GM18951 (cell line): ENCODE measurements around the gene JAKMIP1.

ENCODE experiments used
- POLR2A ChIP-seq: IDR thresholded peaks from 4 replicates; pipeline ENCODE4 v1.6.1; 2011; ENCODE audit warnings: mild to moderate bottlenecking; ENCODE audit not compliant: insufficient read length, insufficient read depth; ENCODE audit errors: extremely low read depth
- in situ Hi-C: fragments of 300-500 bp; cut with MboI; formaldehyde crosslinking; loops from one replicate; pipeline ENCODE4 v1.12.0; 2022; ENCODE audit warnings: low sequenced_read_pairs, mixed read lengths, inconsistent platforms; ENCODE audit not compliant: unreplicated experiment

JAKMIP1 gene

GRCh38 chr4:6204098-6204497, 3.7 kb upstream of the JAKMIP1 start:
- in situ Hi-C loops: no loop called here
- no peak for TF ChIP-seq POLR2A

GRCh38 chr4:6201580-6202091, 1.3 kb upstream of the JAKMIP1 start:
- TF ChIP-seq POLR2A: no peak
- in situ Hi-C loops: no loop called here

GRCh38 chr4:6200922-6201362, 593 bp upstream of the JAKMIP1 start:
- in situ Hi-C loops: no loop called here
- TF ChIP-seq POLR2A: no peak

- no peak for TF ChIP-seq POLR2A
- in situ Hi-C loops: no loop called here
Observed at GRCh38 chr4:6199422-6199921, 877 bp downstream of the JAKMIP1 start.

GRCh38 chr4:6198768-6199421, 1.5 kb downstream of the JAKMIP1 start:
- TF ChIP-seq POLR2A: no peak
- in situ Hi-C loops: no loop called here

GRCh38 chr4:6198278-6198677, 2.1 kb downstream of the JAKMIP1 start:
- in situ Hi-C loops: no loop called here
- no peak for TF ChIP-seq POLR2A

GRCh38 chr4:6197433-6198174, 2.7 kb downstream of the JAKMIP1 start:
- in situ Hi-C loops: no loop called here
- no peak for TF ChIP-seq POLR2A

- in situ Hi-C loops: no loop called here
- TF ChIP-seq POLR2A: no peak
Observed at GRCh38 chr4:6196871-6197270, 3.5 kb downstream of the JAKMIP1 start.

GRCh38 chr4:6196324-6196723, 4.0 kb downstream of the JAKMIP1 start:
- in situ Hi-C loops: no loop called here
- no peak for TF ChIP-seq POLR2A

GRCh38 chr4:6195602-6196319, 4.6 kb downstream of the JAKMIP1 start:
- in situ Hi-C loops: no loop called here
- no peak for TF ChIP-seq POLR2A

GRCh38 chr4:6194458-6195195, 5.7 kb downstream of the JAKMIP1 start:
- no peak for TF ChIP-seq POLR2A
- in situ Hi-C loops: no loop called here

- TF ChIP-seq POLR2A: no peak
- in situ Hi-C loops: no loop called here
Observed at GRCh38 chr4:6193399-6193798, 7.0 kb downstream of the JAKMIP1 start.

GRCh38 chr4:6192245-6192644, 8.1 kb downstream of the JAKMIP1 start:
- TF ChIP-seq POLR2A: no peak
- in situ Hi-C loops: no loop called here
